H9 (cell line): Measurements from ENCODE around the gene NHLH1. TPM values are rescaled to one million over a fixed set of nuclear protein-coding genes. Genes with fewer than 3 reads are reported as not detected.

Experiments used
- DNase-seq: peaks from one replicate; pipeline ENCODE4 v3.0.0-alpha.2; 2017
- H2AFZ ChIP-seq: one replicate; pipeline ENCODE4 v1.6.1; 2013; ENCODE audit warnings: mild to moderate bottlenecking, low read length, control low read depth, moderate library complexity
- H2AK5ac ChIP-seq: 2 replicates; pipeline ENCODE4 v1.6.1; 2013; ENCODE audit warnings: low read length, control low read depth, mixed read lengths; ENCODE audit not compliant: insufficient read length
- H2BK120ac ChIP-seq: one replicate; pipeline ENCODE4 v1.6.1; 2013; ENCODE audit warnings: low read depth, mild to moderate bottlenecking, low read length, control low read depth, inconsistent platforms; ENCODE audit not compliant: poor library complexity, severe bottlenecking
- H2BK12ac ChIP-seq: 2 replicates; pipeline ENCODE4 v1.6.1; 2013; ENCODE audit warnings: low read length, control low read depth, mixed read lengths, low read depth; ENCODE audit not compliant: insufficient read length
- H2BK15ac ChIP-seq: 2 replicates; pipeline ENCODE4 v1.6.1; 2013; ENCODE audit warnings: low read depth, low read length, control low read depth
- H2BK20ac ChIP-seq: one replicate; pipeline ENCODE4 v1.6.1; 2013; ENCODE audit warnings: low read depth, mild to moderate bottlenecking, low read length, control low read depth, inconsistent platforms; ENCODE audit not compliant: poor library complexity, severe bottlenecking
- H2BK5ac ChIP-seq: 2 replicates; pipeline ENCODE4 v1.6.1; 2013; ENCODE audit warnings: low read length, control low read depth, mixed read lengths; ENCODE audit not compliant: insufficient read length
- H3K14ac ChIP-seq: 2 replicates; pipeline ENCODE4 v1.6.1; 2013; ENCODE audit warnings: low read length, control low read depth; ENCODE audit not compliant: insufficient read depth
- H3K18ac ChIP-seq: 2 replicates; pipeline ENCODE4 v1.6.1; 2013; ENCODE audit warnings: low read depth, mild to moderate bottlenecking, mixed read lengths, low read length, control low read depth; ENCODE audit not compliant: insufficient read length
- H3K23ac ChIP-seq: 2 replicates; pipeline ENCODE4 v1.6.1; 2013; ENCODE audit warnings: low read length, control low read depth, mixed read lengths, low read depth; ENCODE audit not compliant: insufficient read length
- H3K23me2 ChIP-seq: 2 replicates; pipeline ENCODE4 v1.6.1; 2013; ENCODE audit warnings: low read depth, mild to moderate bottlenecking, mixed read lengths, low read length, control low read depth; ENCODE audit not compliant: insufficient read length, poor library complexity, severe bottlenecking
- H3K27ac ChIP-seq: 2 replicates; pipeline ENCODE4 v1.5.1; 2013; ENCODE audit warnings: low read length, control low read depth, mixed read lengths, low read depth; ENCODE audit not compliant: insufficient read length
- H3K27me3 ChIP-seq: 2 replicates; pipeline ENCODE4 v1.6.1; 2013; ENCODE audit warnings: low read length, control low read depth, inconsistent platforms; ENCODE audit not compliant: insufficient read depth
- H3K4ac ChIP-seq: 2 replicates; pipeline ENCODE4 v1.6.1; 2013; ENCODE audit warnings: low read depth, mild to moderate bottlenecking, control low read depth, inconsistent platforms, low read length, moderate library complexity
- H3K4me1 ChIP-seq: 2 replicates; pipeline ENCODE4 v1.6.1; 2013; ENCODE audit warnings: low read length, control low read depth, inconsistent platforms; ENCODE audit not compliant: insufficient read depth
- H3K4me2 ChIP-seq: 2 replicates; pipeline ENCODE4 v1.6.1; 2013; ENCODE audit warnings: low read length, control low read depth, mixed read lengths; ENCODE audit not compliant: insufficient read length, insufficient read depth
- H3K56ac ChIP-seq: 2 replicates; pipeline ENCODE4 v1.6.1; 2013; ENCODE audit warnings: low read depth, mild to moderate bottlenecking, mixed read lengths, low read length, control low read depth; ENCODE audit not compliant: insufficient read length
- H3K79me1 ChIP-seq: 2 replicates; pipeline ENCODE4 v1.6.1; 2013; ENCODE audit warnings: low read depth, mild to moderate bottlenecking, moderate library complexity, low read length, control low read depth, inconsistent platforms; ENCODE audit not compliant: insufficient read depth, poor library complexity, severe bottlenecking
- H3K79me2 ChIP-seq: 2 replicates; pipeline ENCODE4 v1.6.1; 2013; ENCODE audit warnings: low read length, control low read depth, inconsistent platforms; ENCODE audit not compliant: insufficient read depth
- H3K9ac ChIP-seq: 2 replicates; pipeline ENCODE4 v1.6.1; 2013; ENCODE audit warnings: low read length, control low read depth, mixed read lengths; ENCODE audit not compliant: insufficient read length; ENCODE audit errors: extremely low read depth
- H3K9me3 ChIP-seq: one replicate; pipeline ENCODE4 v1.6.1; 2013; ENCODE audit warnings: low read depth, low read length, inconsistent platforms; ENCODE audit not compliant: control insufficient read depth
- H3T11ph ChIP-seq: one replicate; pipeline ENCODE4 v1.6.1; 2013; ENCODE audit warnings: mild to moderate bottlenecking, low read length, control low read depth, inconsistent platforms
- H4K20me1 ChIP-seq: one replicate; pipeline ENCODE4 v1.6.1; 2013; ENCODE audit not compliant: control insufficient read depth, insufficient read length, insufficient read depth
- H4K5ac ChIP-seq: 2 replicates; pipeline ENCODE4 v1.6.1; 2013; ENCODE audit warnings: low read depth, mild to moderate bottlenecking, mixed read lengths, low read length, control low read depth; ENCODE audit not compliant: insufficient read length
- H4K8ac ChIP-seq: replicated peaks from 2 replicates; pipeline ENCODE4 v1.6.1; 2013; ENCODE audit warnings: low read length, control low read depth, mixed read lengths, low read depth; ENCODE audit not compliant: insufficient read length
- H4K91ac ChIP-seq: 2 replicates; pipeline ENCODE4 v1.6.1; 2013; ENCODE audit warnings: low read depth, mild to moderate bottlenecking, moderate library complexity, mixed read lengths, low read length, control low read depth; ENCODE audit not compliant: insufficient read length
- H3K27ac Mint-ChIP-seq, 3 experiments: 2 replicates in 2 of 3; 3 replicates in 1 of 3; pipeline ENCODE4 v1.8.0; 2020 to 2021; ENCODE audit warnings: mixed read lengths in 3 of 3, mild to moderate bottlenecking in 1 of 3, moderate library complexity in 1 of 3
- H3K27me3 Mint-ChIP-seq: 2 replicates; pipeline ENCODE4 v1.8.0; 2021; ENCODE audit warnings: low read depth, mild to moderate bottlenecking, moderate library complexity, mixed read lengths
- H3K36me3 Mint-ChIP-seq, 3 experiments: 2 replicates in 2 of 3; 3 replicates in 1 of 3; pipeline ENCODE4 v1.8.0; 2020 to 2021; ENCODE audit warnings: low read depth in 3 of 3, mixed read lengths in 3 of 3; ENCODE audit not compliant: insufficient read depth in 1 of 3
- H3K4me1 Mint-ChIP-seq, 2 experiments: 2 replicates each; pipeline ENCODE4 v1.8.0; 2020; ENCODE audit warnings: mixed read lengths in 2 of 2
- H3K4me3 Mint-ChIP-seq, 2 experiments: 2 replicates in 1 of 2; 3 replicates in 1 of 2; pipeline ENCODE4 v1.8.0; 2020 to 2021; ENCODE audit warnings: mild to moderate bottlenecking in 2 of 2, mixed read lengths in 2 of 2, moderate library complexity in 1 of 2
- H3K9me3 Mint-ChIP-seq, 2 experiments: 2 replicates in 1 of 2; 3 replicates in 1 of 2; pipeline ENCODE4 v1.8.0; 2020; ENCODE audit warnings: mild to moderate bottlenecking in 2 of 2, mixed read lengths in 2 of 2, moderate library complexity in 1 of 2
- CTCF ChIP-seq: fragments of 200-600 bp; sonication (generic); conservative IDR thresholded peaks from 3 replicates; pipeline ENCODE4 v1.8.0; 2021; ENCODE audit warnings: antibody characterized with exemption, mild to moderate bottlenecking
- WGBS: extraction: QIAGEN DNeasy Blood & Tissue Kit; methylation state at CpG from one replicate; pipeline ENCODE4 v1.1.7; 2013; ENCODE audit warnings: missing lambda C conversion rate, low lambda C conversion rate, mixed read lengths; ENCODE audit not compliant: insufficient read length; ENCODE audit errors: extremely low coverage; 5-methylcytosine and 5-hydroxymethylcytosine counted together
- long read RNA-seq: library from polyadenylated mRNA; unstranded; transcript quantifications from one replicate; pipeline ENCODE4 v2.0.0, GENCODE V29; 2020
- total RNA-seq: library from RNA; stranded (reverse); gene quantifications from 2 replicates; pipeline ENCODE4 v1.2.1, GENCODE V29; 2021

Gene NHLH1
- 1.3 and 1.5 TPM in 2 replicates for total RNA-seq
- long read RNA-seq, partial matches to known transcripts, result 0 of 2 reads
- long read RNA-seq, other reads (novel, unspliced or antisense), result 2 of 2 reads

GRCh38 chr1:160366731-160367515 is at the start of gene NHLH1:
Gene NHLH1 (plus strand): TSS chr1:160367071. CDS start chr1:160370732, 3,661 bp downstream.
- Histone ChIP-seq H2BK20ac (no peak within 1 kb of the TSS), H3K27ac (no peak within 1 kb of the TSS), H4K5ac (no peak within 1 kb of the TSS), H4K20me1 (no peaks in the 10 kb centered on the region), H3K4me1 (no peaks in the 10 kb centered on the region; the same call in 1 of the 2 replicates), H4K8ac (no peak within 1 kb of the TSS), H3K27me3 (no peaks in the 10 kb centered on the region), H2AFZ (no peak within 1 kb of the TSS), H3K23me2 (no peaks in the 10 kb centered on the region), H3K4ac (no peak within 1 kb of the TSS), H3K23ac (no peak within 1 kb of the TSS), H2AK5ac (no peak within 1 kb of the TSS), H4K91ac (no peak within 1 kb of the TSS), H2BK120ac (no peak within 1 kb of the TSS), H2BK5ac (no peak within 1 kb of the TSS), H2BK15ac (no peak within 1 kb of the TSS), H3K9ac (no peak within 1 kb of the TSS), H3T11ph (no peak within 1 kb of the TSS), H2BK12ac (no peak within 1 kb of the TSS), H3K14ac (no peak within 1 kb of the TSS; the same call in 1 of the 2 replicates), H3K79me1 (no peaks in the 10 kb centered on the region), H3K18ac (peak within 1 kb of the TSS; percentile 4), H3K56ac (no peak within 1 kb of the TSS), H3K79me2 (no peaks in the 10 kb centered on the region), H3K9me3 (no peaks in the 10 kb centered on the region), H3K4me2 (no peak within 1 kb of the TSS)
- peak within 1 kb of the TSS in 2 of 3 experiments; percentile 63 to 69; a peak in 5 of 7 replicates for H3K27ac Mint-ChIP-seq
- no peaks in the 10 kb centered on the region for H3K9me3 Mint-ChIP-seq
- peaks cover 0 to 2% (median 0%) of the 10 kb centered on the region in 3 experiments; a peak in 1 of 7 replicates for H3K36me3 Mint-ChIP-seq
- no peak within 1 kb of the TSS for H3K4me3 Mint-ChIP-seq
- no peak for TF ChIP-seq CTCF
- DNase-seq, result no peak
- peaks cover 4% of the 10 kb centered on the region; the same call in 1 of the 2 replicates for H3K27me3 Mint-ChIP-seq
- peaks cover 39 to 65% of the 10 kb centered on the region in 2 experiments for H3K4me1 Mint-ChIP-seq
- WGBS, result no CpG with 5 or more reads among the region's 15 CpGs
